Panc1 (cell line): ENCODE data around the gene YY1. TPM values are rescaled to one million over a fixed set of nuclear protein-coding genes. Genes with fewer than 3 reads are reported as not detected.

Experiments
- ATAC-seq: fragments of 200-7000 bp; cut with Tn5 transposase; 2 replicates; pipeline ENCODE4 v1.9.1; 2020; ENCODE audit warnings: mild to moderate bottlenecking, moderate library complexity
- BruUV-seq: library from RNA; stranded (reverse); fragments of 400-500 nt; replicated peaks from 2 replicates; lab custom pipeline; 2021; lab: Mats Ljungman, UMichigan
- CTCF ChIA-PET: fragments of 300-600 bp; sonication (Branson Sonifier 250); formaldehyde crosslinking; loops from one replicate; lab custom pipeline; 2022; ENCODE audit warnings: antibody characterized with exemption; lab: Charles Lee
- POLR2A ChIA-PET: fragments of 300-600 bp; sonication (Branson Sonifier 250); formaldehyde crosslinking; loops from one replicate; lab custom pipeline; 2022; ENCODE audit warnings: antibody characterized with exemption; lab: Charles Lee
- DNase-seq: peaks from one replicate; pipeline ENCODE4 v3.0.0-alpha.2; 2010; ENCODE audit warnings: low read depth, low spot score
- H3K27ac ChIP-seq: 2 replicates; pipeline ENCODE4 v1.5.1; 2011; ENCODE audit warnings: mild to moderate bottlenecking, low read length, inconsistent platforms
- H3K27me3 ChIP-seq: fragments of 200-500 bp; sonication (Bioruptor generic); 2 replicates; pipeline ENCODE4 v1.6.0; 2014; ENCODE audit warnings: low read length, inconsistent platforms; ENCODE audit not compliant: control insufficient read depth, insufficient read depth
- H3K36me3 ChIP-seq: fragments of 200-500 bp; sonication (Bioruptor generic); 2 replicates; pipeline ENCODE4 v1.5.1; 2014; ENCODE audit warnings: inconsistent platforms, mild to moderate bottlenecking, low read length, moderate library complexity; ENCODE audit not compliant: control insufficient read depth, insufficient read depth
- H3K4me1 ChIP-seq: 2 replicates; pipeline ENCODE4 v1.5.1; 2011; ENCODE audit warnings: inconsistent platforms, mild to moderate bottlenecking, low read length, moderate library complexity; ENCODE audit not compliant: control insufficient read depth, insufficient read depth
- H3K4me3 ChIP-seq, 2 experiments: 2 replicates each; pipeline ENCODE4 v1.5.1; 2011 to 2012; ENCODE audit warnings: low read depth in 2 of 2, low read length in 2 of 2, mild to moderate bottlenecking in 2 of 2, inconsistent platforms in 1 of 2, moderate library complexity in 1 of 2
- H3K9me3 ChIP-seq: fragments of 200-500 bp; sonication (Bioruptor generic); 2 replicates; pipeline ENCODE4 v1.5.1; 2014; ENCODE audit warnings: low read depth, mild to moderate bottlenecking, inconsistent platforms, low read length, moderate library complexity; ENCODE audit not compliant: control insufficient read depth, insufficient read depth
- REST ChIP-seq, 2 experiments: IDR thresholded peaks; 2 replicates each; pipeline ENCODE4 v1.6.1; 2011 to 2012; ENCODE audit warnings: low read depth in 2 of 2, control low read depth in 1 of 2, low read length in 1 of 2, mild to moderate bottlenecking in 1 of 2, moderate library complexity in 1 of 2; ENCODE audit not compliant: insufficient read depth in 1 of 2
- SIN3A ChIP-seq: IDR thresholded peaks from 2 replicates; pipeline ENCODE4 v1.6.1; 2012; ENCODE audit warnings: low read depth, mild to moderate bottlenecking, low read length, moderate library complexity, borderline replicate concordance; ENCODE audit not compliant: insufficient read depth
- in situ Hi-C: cut with HindIII; loops from 2 replicates; pipeline ENCODE4 v1.10.0; 2016; ENCODE audit warnings: low sequenced_read_pairs, low pct_unique_long_range_greater_than_20kb
- intact Hi-C: fragments of 100-400 bp; cut with micrococcal nuclease; formaldehyde crosslinking; loops from one replicate; pipeline ENCODE4 v1.10.0; 2022; ENCODE audit not compliant: unreplicated experiment
- total RNA-seq: library from RNA; stranded (reverse); gene quantifications from one replicate; pipeline ENCODE4 v1.2.1, GENCODE V29; 2021; ENCODE audit not compliant: unreplicated experiment

The YY1 gene
- total RNA-seq, 1 experiment from 2014 or later: 71.3 TPM

GRCh38 chr14:100297320-100298300, 58.7 kb downstream of the YY1 start:
- BruUV-seq: no TSS peak
- Histone ChIP-seq H3K27ac (no peak overlapping the region), H3K4me3 (no peak overlapping the region), H3K9me3 (no peaks in the 10 kb centered on the region), H3K27me3 (no peaks in the 10 kb centered on the region), H3K4me1 (no peaks in the 10 kb centered on the region), H3K36me3 (no peaks in the 10 kb centered on the region)
- CTCF ChIA-PET: no interaction called here
- in situ Hi-C loops: no loop called here
- DNase-seq (no peak), ATAC-seq (peak; percentile 35; the same call in 1 of the 2 replicates)
- POLR2A ChIA-PET: no interaction called here
- intact Hi-C loops: no loop called here
- no peak for TF ChIP-seq REST (IDR thresholded peaks at IDR 0.05; ENCODE audit: insufficient read depth in 1 of 2, low read depth in 2 of 2, low read length in 1 of 2)

DNA sequence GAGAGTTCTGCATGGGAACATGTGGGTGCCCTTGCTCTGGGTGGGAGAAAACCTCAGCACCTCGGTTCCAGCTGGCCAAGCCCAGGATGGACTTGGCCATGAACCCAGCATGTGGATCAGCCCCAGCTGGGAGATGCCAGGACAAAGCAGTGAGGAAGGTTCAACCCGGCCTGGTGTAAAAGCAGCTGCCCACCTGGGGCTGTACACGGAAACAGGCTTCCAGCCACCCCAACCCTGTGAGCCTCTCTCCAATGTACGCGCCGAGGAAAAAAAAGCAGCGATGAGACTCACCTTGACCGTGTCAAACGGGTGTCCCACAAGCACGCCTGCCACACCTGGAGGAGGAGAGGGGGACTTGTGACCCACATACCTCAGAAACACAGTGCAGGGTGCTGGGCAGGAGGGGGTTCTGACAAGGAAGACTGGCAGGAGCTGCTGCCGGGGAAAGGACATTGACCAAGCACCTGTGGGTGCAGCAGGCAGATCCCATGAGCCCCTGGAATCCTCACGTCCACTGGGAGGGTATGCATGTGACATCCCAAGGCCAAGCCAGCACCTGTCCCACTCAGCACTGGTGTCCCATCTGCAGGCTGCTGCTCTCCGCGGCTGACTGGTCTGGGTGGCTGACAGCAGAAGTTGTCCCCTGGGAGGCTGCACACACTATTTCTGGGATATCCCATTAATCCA, 59.8 kb downstream of the YY1 start:
- TF ChIP-seq SIN3A: no peak
- no peak for TF ChIP-seq REST (IDR thresholded peaks at IDR 0.05; ENCODE audit: insufficient read depth in 1 of 2, low read depth in 2 of 2, low read length in 1 of 2)
- DNase-seq (no peak), ATAC-seq (no peak)
- Histone ChIP-seq H3K9me3 (no peaks in the 10 kb centered on the region), H3K36me3 (no peaks in the 10 kb centered on the region), H3K4me3 (no peak overlapping the region), H3K4me1 (no peaks in the 10 kb centered on the region), H3K27me3 (no peaks in the 10 kb centered on the region), H3K27ac (no peak overlapping the region)
- in situ Hi-C loops (no loop called here), intact Hi-C loops (no loop called here)
- ChIA-PET CTCF (no interaction called here), POLR2A (no interaction called here)
- BruUV-seq: no TSS peak
